GM12891 (cell line): Measurements from ENCODE around the gene BCL11B.

Experiments
- PAX5 ChIP-seq: IDR thresholded peaks from 2 replicates; pipeline ENCODE4 v1.6.1; 2011; ENCODE audit warnings: low read length, moderate library complexity, mild to moderate bottlenecking; ENCODE audit not compliant: insufficient read depth, severe bottlenecking
- POLR2A ChIP-seq: IDR thresholded peaks from 2 replicates; pipeline ENCODE4 v1.6.1; 2011; ENCODE audit warnings: low read depth, low read length, control low read depth
- POLR2AphosphoS5 ChIP-seq: IDR thresholded peaks from 2 replicates; pipeline ENCODE4 v1.6.1; 2011; ENCODE audit warnings: low read depth, low read length, control low read depth
- POU2F2 ChIP-seq: IDR thresholded peaks from 2 replicates; pipeline ENCODE4 v1.6.1; 2011; ENCODE audit warnings: low read depth, mild to moderate bottlenecking, control low read depth, low read length, moderate library complexity
- SPI1 ChIP-seq: IDR thresholded peaks from 2 replicates; pipeline ENCODE4 v1.6.1; 2011; ENCODE audit warnings: low read depth, low read length, control low read depth
- TAF1 ChIP-seq: IDR thresholded peaks from 2 replicates; pipeline ENCODE4 v1.6.1; 2011; ENCODE audit warnings: low read depth, low read length, control low read depth

GRCh38 chr14:99127651-99128167, 144.3 kb downstream of the BCL11B start:
- TF ChIP-seq POLR2A (no peak), POLR2AphosphoS5 (no peak), POU2F2 (no peak), TAF1 (no peak), SPI1 (no peak), PAX5 (no peak)
